Activated CD4-positive, alpha-beta memory T cell treated with anti-CD3 and anti-CD28 coated beads, Interleukin-2, amount 10 ng/mL, durations not matched to agents 7 days and 5 days (primary cell): Measurements from ENCODE around the gene TTPAL. TPM values are rescaled to one million over a fixed set of nuclear protein-coding genes. Genes with fewer than 3 reads are reported as not detected.

Experiments
- CTCF ChIA-PET: fragments of 350-600 bp; sonication (Branson Sonifier 250); formaldehyde crosslinking; loops from one replicate; lab custom pipeline; 2021; ENCODE audit warnings: antibody characterized with exemption, inconsistent platforms; lab: Charles Lee
- POLR2A ChIA-PET: fragments of 350-600 bp; sonication (Branson Sonifier 250); formaldehyde crosslinking; loops from one replicate; lab custom pipeline; 2021; ENCODE audit warnings: antibody characterized with exemption; lab: Charles Lee
- DNase-seq: peaks from one replicate; pipeline ENCODE4 v3.0.0-alpha.2; 2020
- H3K27ac Mint-ChIP-seq: one replicate; pipeline ENCODE4 v1.8.0; 2021; ENCODE audit warnings: mild to moderate bottlenecking, mixed read lengths
- H3K27me3 Mint-ChIP-seq: one replicate; pipeline ENCODE4 v1.8.0; 2021; ENCODE audit warnings: mixed read lengths
- H3K36me3 Mint-ChIP-seq: one replicate; pipeline ENCODE4 v1.8.0; 2021; ENCODE audit warnings: low read depth, mixed read lengths
- H3K4me1 Mint-ChIP-seq: one replicate; pipeline ENCODE4 v1.8.0; 2021; ENCODE audit warnings: mixed read lengths
- H3K4me3 Mint-ChIP-seq: one replicate; pipeline ENCODE4 v1.8.0; 2021; ENCODE audit warnings: mild to moderate bottlenecking, mixed read lengths
- H3K9me3 Mint-ChIP-seq: one replicate; pipeline ENCODE4 v1.8.0; 2021; ENCODE audit warnings: mixed read lengths
- total RNA-seq, 2 experiments: library from RNA; stranded (reverse); gene quantifications; one replicate each; pipeline ENCODE4 v1.2.3, GENCODE V29; 2021

The TTPAL gene
- total RNA-seq, 2 experiments from 2014 or later = 15.5 to 16.6 TPM

DNA sequence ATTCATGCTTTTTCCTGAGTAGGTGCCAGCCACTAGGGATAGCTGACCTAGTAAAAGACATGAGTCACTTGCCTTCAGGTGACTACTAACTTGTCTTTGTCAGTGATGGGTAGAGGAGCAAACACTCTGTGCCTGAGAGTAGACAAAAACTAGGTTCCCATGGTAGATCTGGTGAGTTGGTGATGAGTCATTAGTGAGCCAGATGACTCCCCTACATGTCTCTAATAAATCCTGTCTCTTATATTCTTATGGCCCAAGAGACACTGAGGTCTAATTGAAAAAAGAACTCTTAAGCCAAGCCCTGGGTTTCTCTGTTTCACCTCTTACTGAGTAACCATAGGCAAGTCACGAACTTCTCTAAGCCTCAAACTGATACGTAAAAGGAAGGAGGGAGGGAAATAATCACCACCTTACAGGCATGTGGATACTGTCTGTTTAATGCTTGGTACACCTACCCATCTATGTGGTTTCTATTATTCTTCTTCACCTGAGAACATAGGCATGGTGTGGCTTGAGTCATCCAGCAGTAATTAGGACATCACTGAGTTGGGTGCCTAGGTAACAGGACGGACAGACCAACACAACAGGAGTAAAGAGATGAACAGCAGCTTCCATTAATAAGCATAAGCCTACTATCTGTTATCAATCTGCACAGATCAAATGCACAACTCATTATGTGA lies 20.3 kb downstream of the TTPAL start:
- ChIA-PET POLR2A (interaction anchor here (1.2 to 2.5 kb wide), 3 partner anchors 8 to 26 kb away, joined by 3 to 6 read pairs (median 6); partner anchors contain the start of genes SERINC3 and TTPAL), CTCF (no interaction called here)
- no peak for DNase-seq
- H3K27me3 Mint-ChIP-seq = no peaks in the 10 kb centered on the region
- peak overlapping the region; percentile 64 for H3K27ac Mint-ChIP-seq
- H3K9me3 Mint-ChIP-seq = no peaks in the 10 kb centered on the region
- peaks cover 45% of the 10 kb centered on the region for H3K4me1 Mint-ChIP-seq
- peaks cover 86% of the 10 kb centered on the region for H3K36me3 Mint-ChIP-seq
- H3K4me3 Mint-ChIP-seq = no peak overlapping the region

- POLR2A ChIA-PET = no interaction called here
- CTCF ChIA-PET = no interaction called here
- no peak overlapping the region for H3K27ac Mint-ChIP-seq
- H3K9me3 Mint-ChIP-seq = no peaks in the 10 kb centered on the region
- H3K4me3 Mint-ChIP-seq = no peak overlapping the region
- DNase-seq = no peak
- no peaks in the 10 kb centered on the region for H3K27me3 Mint-ChIP-seq
- H3K4me1 Mint-ChIP-seq = peaks cover 36% of the 10 kb centered on the region
- peaks cover 87% of the 10 kb centered on the region for H3K36me3 Mint-ChIP-seq
These were observed 21.3 kb downstream of the TTPAL start for GRCh38 chr20:44496976-44497375.

GRCh38 chr20:44497761-44498160 lies 22.1 kb downstream of the TTPAL start:
- no peak for DNase-seq
- Mint-ChIP-seq H3K27ac (no peak overlapping the region), H3K4me3 (no peak overlapping the region), H3K9me3 (no peaks in the 10 kb centered on the region), H3K27me3 (no peaks in the 10 kb centered on the region), H3K36me3 (peaks cover 85% of the 10 kb centered on the region), H3K4me1 (peaks cover 29% of the 10 kb centered on the region)
- ChIA-PET POLR2A (no interaction called here), CTCF (no interaction called here)

GRCh38 chr20:44500221-44500620 lies 24.5 kb downstream of the TTPAL start:
- no peaks in the 10 kb centered on the region for H3K27me3 Mint-ChIP-seq
- H3K9me3 Mint-ChIP-seq = no peaks in the 10 kb centered on the region
- H3K4me3 Mint-ChIP-seq = no peak overlapping the region
- H3K4me1 Mint-ChIP-seq = peaks cover 21% of the 10 kb centered on the region
- CTCF ChIA-PET = interaction anchor here (1.1 kb wide), 1 partner anchor 110 kb away, joined by 3 read pairs; no protein-coding TSS in a partner anchor
- H3K36me3 Mint-ChIP-seq = peaks cover 91% of the 10 kb centered on the region
- no peak for DNase-seq
- POLR2A ChIA-PET = no interaction called here
- no peak overlapping the region for H3K27ac Mint-ChIP-seq

- ChIA-PET POLR2A (no interaction called here), CTCF (no interaction called here)
- no peak overlapping the region for H3K27ac Mint-ChIP-seq
- H3K9me3 Mint-ChIP-seq = no peaks in the 10 kb centered on the region
- peaks cover 78% of the 10 kb centered on the region for H3K36me3 Mint-ChIP-seq
- no peak for DNase-seq
- H3K4me3 Mint-ChIP-seq = no peak overlapping the region
- peaks cover 10% of the 10 kb centered on the region for H3K4me1 Mint-ChIP-seq
- no peaks in the 10 kb centered on the region for H3K27me3 Mint-ChIP-seq
These were observed 25.8 kb downstream of the TTPAL start for GRCh38 chr20:44501448-44501847.

DNA sequence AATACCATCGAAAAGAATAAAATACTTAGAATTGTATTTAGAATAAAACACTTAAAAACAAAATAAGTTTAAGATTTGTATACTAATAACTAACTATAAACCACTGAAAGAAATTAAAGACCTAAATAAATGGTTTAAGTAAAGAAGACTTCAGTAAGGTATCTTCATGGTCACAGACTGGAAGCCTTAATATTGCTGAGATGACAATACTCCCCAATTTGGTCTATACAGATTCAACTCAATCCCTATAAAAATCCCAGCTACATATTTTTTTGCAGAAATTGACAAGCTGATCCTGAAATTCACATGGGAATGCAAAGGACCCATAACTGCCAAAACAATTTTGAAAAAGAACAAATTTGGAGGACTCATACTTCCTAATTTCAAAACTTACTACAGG lies 27.3 kb downstream of the TTPAL start:
- POLR2A ChIA-PET = interaction anchor here (1.6 to 2.0 kb wide), 3 partner anchors 8 to 27 kb away, joined by 4 to 6 read pairs (median 6); no protein-coding TSS in a partner anchor
- DNase-seq = no peak
- H3K36me3 Mint-ChIP-seq = peaks cover 77% of the 10 kb centered on the region

DNA sequence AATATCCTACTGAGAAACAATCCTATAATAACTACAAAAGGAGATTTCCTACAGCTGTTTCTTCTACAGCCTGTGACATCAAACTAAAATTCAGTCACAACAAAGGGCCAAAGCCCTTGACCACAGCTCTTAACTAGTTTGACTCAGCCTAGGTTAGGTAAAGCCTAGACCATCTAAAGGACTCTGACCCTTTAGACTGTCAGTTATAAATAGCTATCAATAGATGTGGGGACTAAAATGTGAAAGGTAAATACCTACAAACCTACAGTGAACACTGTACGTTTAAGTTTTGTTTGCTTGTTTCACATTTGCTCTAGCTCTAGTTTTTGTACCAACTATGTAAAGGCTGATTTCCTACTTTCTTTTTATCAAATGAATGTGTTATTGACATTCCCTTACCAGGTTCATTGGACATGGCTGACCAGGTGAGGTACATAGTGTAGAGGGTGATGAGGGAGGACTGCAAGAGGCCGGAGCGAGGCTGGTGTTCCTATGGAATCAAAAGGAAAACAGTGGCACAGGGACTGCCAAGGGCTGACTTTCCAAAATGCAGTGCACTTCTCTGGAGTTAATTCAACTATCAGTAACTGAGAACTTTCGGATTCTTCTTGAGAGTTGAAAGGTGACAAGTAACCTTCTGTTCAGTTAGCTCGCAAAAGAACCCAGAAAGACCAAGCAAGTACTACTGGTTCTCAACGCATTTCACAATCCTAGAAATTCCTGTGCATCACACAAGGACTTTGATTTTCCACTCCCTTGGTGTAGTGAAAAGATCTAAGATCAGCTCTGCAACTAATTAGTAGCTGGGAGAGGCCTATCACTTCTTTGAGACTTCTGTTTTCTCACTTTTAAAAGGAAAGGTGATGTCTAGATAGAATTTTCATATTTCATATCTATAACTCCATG lies 29.0 kb downstream of the TTPAL start:
- H3K4me3 Mint-ChIP-seq = no peak overlapping the region
- DNase-seq = no peak
- POLR2A ChIA-PET = interaction anchor here (1.1 to 2.0 kb wide), 3 partner anchors 10 to 29 kb away, joined by 4 to 6 read pairs (median 6); partner anchors contain the start of gene TTPAL
- no peaks in the 10 kb centered on the region for H3K4me1 Mint-ChIP-seq
- CTCF ChIA-PET = interaction anchor here (1.0 to 1.2 kb wide), 3 partner anchors 17 to 180 kb away, joined by 3 read pairs; partner anchors contain the start of gene SERINC3
- no peaks in the 10 kb centered on the region for H3K9me3 Mint-ChIP-seq
- H3K36me3 Mint-ChIP-seq = peaks cover 72% of the 10 kb centered on the region
- no peaks in the 10 kb centered on the region for H3K27me3 Mint-ChIP-seq
- H3K27ac Mint-ChIP-seq = no peak overlapping the region

More for the DNA sequence above, 27.3 kb downstream of the TTPAL start:
- CTCF ChIA-PET = no interaction called here
- H3K27me3 Mint-ChIP-seq = no peaks in the 10 kb centered on the region
- no peak overlapping the region for H3K27ac Mint-ChIP-seq
- no peaks in the 10 kb centered on the region for H3K9me3 Mint-ChIP-seq
- H3K4me1 Mint-ChIP-seq = peaks cover 2% of the 10 kb centered on the region
- no peak overlapping the region for H3K4me3 Mint-ChIP-seq

DNA sequence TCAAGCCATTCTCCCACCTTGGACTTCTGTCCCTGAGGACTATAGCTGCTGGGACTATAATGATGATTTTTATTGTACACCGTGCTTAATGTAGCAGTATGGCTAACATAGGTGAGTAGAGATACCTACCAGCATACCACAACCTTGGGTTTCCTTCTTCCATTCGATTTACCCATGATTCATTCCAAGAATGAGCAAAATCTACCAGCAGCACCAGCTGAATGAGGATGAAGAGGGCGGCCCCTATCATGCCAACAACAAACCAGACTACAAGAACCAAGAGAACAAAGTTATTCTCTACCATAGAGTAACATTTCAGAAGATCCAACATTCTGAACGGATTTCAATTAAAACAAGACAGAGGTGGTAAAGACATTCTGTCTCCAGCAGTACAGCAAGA lies 34.1 kb downstream of the TTPAL start:
- H3K27ac Mint-ChIP-seq = no peak overlapping the region
- CTCF ChIA-PET = no interaction called here
- POLR2A ChIA-PET = interaction anchor here (2.4 kb wide), 1 partner anchor 12 kb away, joined by 8 read pairs; the partner anchor contains the start of gene SERINC3
- no peak overlapping the region for H3K4me3 Mint-ChIP-seq
- H3K36me3 Mint-ChIP-seq = peaks cover 44% of the 10 kb centered on the region
- no peaks in the 10 kb centered on the region for H3K27me3 Mint-ChIP-seq
- H3K9me3 Mint-ChIP-seq = no peaks in the 10 kb centered on the region
- H3K4me1 Mint-ChIP-seq = peaks cover 9% of the 10 kb centered on the region
- no peak for DNase-seq

DNA sequence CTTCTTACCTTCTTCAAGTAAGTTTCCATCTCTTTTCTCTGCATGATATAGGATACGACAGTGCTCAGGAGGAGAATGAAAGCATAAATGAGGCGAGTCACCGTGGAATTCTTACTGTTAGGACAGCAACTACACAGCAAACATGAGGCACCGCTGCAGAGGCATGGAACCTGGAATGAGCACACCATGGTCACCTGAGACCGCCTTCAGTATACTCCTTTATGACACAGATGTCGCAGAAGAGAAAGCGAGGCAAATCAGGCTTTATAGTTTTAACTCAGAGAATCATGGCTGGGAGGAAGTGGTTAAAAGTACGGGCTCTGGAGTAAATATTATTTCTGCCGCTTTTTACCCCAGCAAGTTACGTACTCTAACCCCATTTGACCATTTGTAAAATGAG lies 38.2 kb downstream of the TTPAL start:
- peaks cover 33% of the 10 kb centered on the region for H3K36me3 Mint-ChIP-seq
- H3K4me1 Mint-ChIP-seq = peaks cover 28% of the 10 kb centered on the region
- no peak for DNase-seq
- no peaks in the 10 kb centered on the region for H3K9me3 Mint-ChIP-seq
- H3K4me3 Mint-ChIP-seq = no peak overlapping the region
- H3K27ac Mint-ChIP-seq = no peak overlapping the region
- POLR2A ChIA-PET = no interaction called here
- no peaks in the 10 kb centered on the region for H3K27me3 Mint-ChIP-seq
- CTCF ChIA-PET = no interaction called here

GRCh38 chr20:44516491-44516890 lies 40.8 kb downstream of the TTPAL start:
- CTCF ChIA-PET = no interaction called here
- Mint-ChIP-seq H3K4me3 (no peak overlapping the region), H3K27ac (no peak overlapping the region), H3K36me3 (peaks cover 25% of the 10 kb centered on the region), H3K4me1 (peaks cover 49% of the 10 kb centered on the region), H3K9me3 (no peaks in the 10 kb centered on the region), H3K27me3 (no peaks in the 10 kb centered on the region)
- POLR2A ChIA-PET = interaction anchor here (0.8 kb wide), 1 partner anchor 41 kb away, joined by 3 read pairs; no protein-coding TSS in a partner anchor
- DNase-seq = no peak

DNA sequence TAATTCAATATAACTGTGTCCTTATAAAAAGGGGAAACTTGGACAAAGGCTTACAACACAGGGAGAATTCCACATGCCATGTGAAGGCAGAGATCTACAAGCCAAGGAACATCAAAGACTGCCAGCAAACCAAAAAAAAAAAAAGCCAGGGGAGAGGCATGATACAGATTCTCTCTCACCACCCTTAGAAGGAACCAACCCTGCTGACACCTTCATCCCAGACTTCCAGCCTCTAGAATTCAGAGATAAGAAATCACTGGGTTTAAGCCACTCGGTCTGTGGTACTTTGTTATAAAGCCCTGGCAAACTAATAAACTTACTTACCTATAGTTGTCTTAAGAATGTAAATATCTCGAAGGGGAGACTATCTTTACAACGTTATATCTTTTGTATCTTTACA lies 41.8 kb downstream of the TTPAL start:
- no peak for DNase-seq
- no peaks in the 10 kb centered on the region for H3K9me3 Mint-ChIP-seq
- POLR2A ChIA-PET = no interaction called here
- no peak overlapping the region for H3K4me3 Mint-ChIP-seq
- peaks cover 20% of the 10 kb centered on the region for H3K36me3 Mint-ChIP-seq
- H3K4me1 Mint-ChIP-seq = peaks cover 55% of the 10 kb centered on the region
- H3K27me3 Mint-ChIP-seq = no peaks in the 10 kb centered on the region
- CTCF ChIA-PET = no interaction called here
- H3K27ac Mint-ChIP-seq = no peak overlapping the region

DNA sequence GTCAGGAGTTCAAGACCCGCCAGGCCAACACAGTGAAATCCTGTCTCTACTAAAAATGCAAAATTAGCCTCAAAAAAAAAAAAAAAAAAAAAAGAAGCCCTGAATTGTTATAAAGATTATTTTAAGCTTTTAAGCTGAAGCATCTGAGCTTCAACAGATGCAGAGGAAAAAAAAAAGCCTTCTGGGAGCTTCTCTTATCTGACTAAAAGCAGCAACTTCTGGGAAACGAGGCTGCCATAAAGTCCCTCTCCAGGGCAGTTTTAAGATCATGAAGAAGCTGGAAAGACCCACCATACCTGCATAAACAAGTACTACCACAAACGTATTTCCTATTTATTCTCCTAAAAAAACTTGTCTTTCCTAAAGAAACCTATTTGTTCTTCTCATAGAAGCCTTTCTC lies 42.6 kb downstream of the TTPAL start:
- ChIA-PET POLR2A (no interaction called here), CTCF (no interaction called here)
- no peak overlapping the region for H3K27ac Mint-ChIP-seq
- peaks cover 59% of the 10 kb centered on the region for H3K4me1 Mint-ChIP-seq
- no peaks in the 10 kb centered on the region for H3K27me3 Mint-ChIP-seq
- H3K4me3 Mint-ChIP-seq = no peak overlapping the region
- DNase-seq = no peak
- H3K36me3 Mint-ChIP-seq = peaks cover 15% of the 10 kb centered on the region
- H3K9me3 Mint-ChIP-seq = no peaks in the 10 kb centered on the region

DNA sequence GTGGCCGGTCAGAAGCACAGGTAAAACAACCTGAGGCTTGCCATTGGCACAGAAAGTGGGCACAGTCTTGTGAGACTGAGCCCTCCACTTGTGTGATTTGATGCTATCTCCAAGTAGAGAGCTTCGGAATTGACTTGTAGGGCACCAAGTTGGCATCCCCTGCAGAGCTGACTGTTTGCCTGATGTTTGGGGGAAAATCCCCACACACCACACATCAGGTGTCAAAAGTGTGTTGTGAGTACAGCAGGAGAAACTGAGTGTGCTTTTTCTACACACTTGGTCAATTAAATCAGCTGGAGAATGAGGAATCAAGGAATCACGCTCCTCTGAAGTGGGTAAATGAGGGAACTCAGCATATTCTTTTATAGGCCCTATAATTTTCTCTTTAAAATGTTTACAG lies 45.2 kb downstream of the TTPAL start:
- Mint-ChIP-seq H3K27me3 (no peaks in the 10 kb centered on the region), H3K4me1 (peaks cover 52% of the 10 kb centered on the region), H3K36me3 (peaks cover 15% of the 10 kb centered on the region), H3K4me3 (peak overlapping the region; percentile 73), H3K9me3 (no peaks in the 10 kb centered on the region), H3K27ac (peak overlapping the region; percentile 85)
- CTCF ChIA-PET = interaction anchor here (1.0 to 2.1 kb wide), 6 partner anchors 16 to 303 kb away, joined by 3 to 7 read pairs (median 4); partner anchors contain the start of gene TTPAL
- DNase-seq = no peak
- POLR2A ChIA-PET = interaction anchor here (0.8 to 3.3 kb wide), 20 partner anchors 9 to 365 kb away, joined by 3 to 29 read pairs (median 5); partner anchors contain the start of genes ADA, OSER1, TTPAL and YWHAB
